DOHH2 (cell line): ENCODE measurements around the gene OR2T35.
"Not testable (repeated sequence)": the region's sequence is repeated elsewhere in the genome, so short reads cannot be mapped to it uniquely, and the experiment has no call there.

ENCODE experiments used
- CTCF ChIP-seq: fragments of 200-600 bp; sonication (generic); IDR thresholded peaks from one replicate; pipeline ENCODE4 v1.5.1; 2014; ENCODE audit warnings: antibody characterized with exemption, mild to moderate bottlenecking, low read depth, low read length; ENCODE audit not compliant: poor library complexity, severe bottlenecking
- EZH2phosphoT487 ChIP-seq: fragments of 200-600 bp; sonication (generic); IDR thresholded peaks from 2 replicates; pipeline ENCODE4 v1.6.1; 2017; ENCODE audit warnings: borderline replicate concordance, mild to moderate bottlenecking, antibody characterized with exemption, low read length, moderate library complexity, mixed read lengths

- TF ChIP-seq CTCF, EZH2phosphoT487: not testable (repeated sequence)
Measured at GRCh38 chr1:248645178-248645577, at the start of gene OR2T35.
